HG03432 (cell line): ENCODE measurements around the gene GBP7.
A peak's percentile ranks its signal among the peaks of the same experiment; 100 is the strongest.
"Not testable (repeated sequence)": the region's sequence is repeated elsewhere in the genome, so short reads cannot be mapped to it uniquely, and the experiment has no call there.

ENCODE experiments used
- ATAC-seq: cut with Tn5 transposase; IDR thresholded peaks from one replicate; pipeline ENCODE4 v1.9.1; 2021; ENCODE audit warnings: mild to moderate bottlenecking, moderate library complexity; ENCODE audit not compliant: unreplicated experiment

Gene GBP7

DNA sequence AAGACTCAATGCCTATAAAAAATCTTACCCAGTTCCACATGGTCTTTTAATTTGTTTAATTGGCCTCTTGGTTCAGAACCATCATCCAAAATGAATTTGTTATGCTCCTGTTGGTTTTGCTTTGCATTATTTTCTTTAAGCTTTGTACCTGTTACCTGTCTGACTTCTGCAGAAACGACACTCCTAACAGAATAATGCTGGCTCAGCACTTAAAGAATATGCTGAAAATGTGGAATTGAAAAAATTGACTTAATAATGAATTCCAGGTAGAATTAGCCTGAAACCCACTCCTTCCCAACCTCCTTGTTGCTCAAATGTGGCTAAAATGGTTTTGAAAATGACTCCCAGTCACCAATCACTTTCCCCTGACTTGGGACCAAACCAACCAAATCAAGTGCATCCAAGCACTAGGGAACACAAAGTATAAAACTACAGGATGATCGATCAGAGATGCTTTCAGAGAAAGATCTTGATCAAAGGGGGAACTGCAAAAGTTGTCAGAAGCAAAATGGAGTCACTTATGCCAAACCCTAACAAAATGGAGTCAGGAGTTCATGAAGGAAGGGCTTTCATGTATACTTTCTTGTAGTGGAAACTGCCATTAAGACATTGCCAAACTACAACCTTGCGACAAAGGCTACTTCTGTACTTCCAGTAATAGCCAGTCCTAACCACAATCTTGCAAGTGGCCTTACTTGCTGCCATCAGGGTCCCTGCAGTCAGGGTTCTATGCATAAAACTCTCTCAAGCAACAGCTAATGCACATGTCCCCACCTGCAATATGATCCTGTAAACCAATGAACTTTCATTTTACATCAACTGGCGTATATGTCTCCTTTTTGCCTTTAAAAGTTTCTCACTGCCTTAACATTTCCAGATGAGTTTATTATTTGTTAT lies 5.4 kb downstream of the GBP7 start:
- ATAC-seq: no peak

DNA sequence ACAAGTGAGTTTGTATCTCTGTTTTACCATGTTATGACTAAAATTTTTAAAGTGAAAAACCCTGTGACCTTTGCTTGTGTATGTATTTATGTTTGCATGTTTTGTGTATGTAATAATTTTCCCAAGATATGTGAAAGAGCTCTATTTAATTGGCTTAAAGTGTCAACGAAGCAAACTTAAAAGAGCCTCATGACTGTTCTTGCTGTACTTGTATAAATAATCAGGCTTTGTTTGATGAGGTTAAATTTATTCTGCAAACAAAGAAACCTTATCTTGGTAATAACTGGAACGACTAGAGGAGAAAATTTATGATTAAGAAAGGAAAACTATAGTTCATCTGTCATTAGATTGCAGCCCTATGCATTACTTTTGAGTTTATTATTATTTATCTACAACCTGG lies 6.6 kb downstream of the GBP7 start:
- ATAC-seq: no peak

DNA sequence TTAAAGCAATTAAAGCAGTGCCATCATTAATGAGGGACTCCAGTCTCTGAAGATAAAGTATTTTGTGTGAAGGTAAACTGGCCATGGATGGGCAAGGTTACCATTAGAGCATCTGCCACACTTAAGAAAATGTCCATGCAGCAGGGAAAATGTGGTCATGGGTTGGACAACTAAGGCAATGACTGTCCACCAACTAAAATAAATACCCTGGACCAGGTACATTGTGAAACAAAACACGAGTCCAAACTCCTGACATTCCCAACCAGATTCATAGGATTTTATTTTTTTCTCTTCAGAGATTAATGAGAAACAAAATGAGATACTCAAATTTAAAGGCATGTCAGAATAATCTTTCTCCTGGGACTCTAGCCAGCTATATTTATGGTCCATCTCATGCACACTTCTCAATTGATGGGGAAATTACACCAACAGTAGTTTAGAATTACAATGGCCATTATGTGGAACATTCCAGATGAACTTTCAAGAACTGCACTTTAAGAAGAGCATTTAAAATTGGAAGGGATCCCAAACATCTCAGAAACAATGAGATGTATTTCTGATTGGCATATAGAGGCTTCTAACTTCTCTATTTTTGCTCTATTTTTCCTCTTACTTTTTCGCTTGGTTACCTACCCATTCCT lies 8.1 kb downstream of the GBP7 start:
- ATAC-seq: no peak

DNA sequence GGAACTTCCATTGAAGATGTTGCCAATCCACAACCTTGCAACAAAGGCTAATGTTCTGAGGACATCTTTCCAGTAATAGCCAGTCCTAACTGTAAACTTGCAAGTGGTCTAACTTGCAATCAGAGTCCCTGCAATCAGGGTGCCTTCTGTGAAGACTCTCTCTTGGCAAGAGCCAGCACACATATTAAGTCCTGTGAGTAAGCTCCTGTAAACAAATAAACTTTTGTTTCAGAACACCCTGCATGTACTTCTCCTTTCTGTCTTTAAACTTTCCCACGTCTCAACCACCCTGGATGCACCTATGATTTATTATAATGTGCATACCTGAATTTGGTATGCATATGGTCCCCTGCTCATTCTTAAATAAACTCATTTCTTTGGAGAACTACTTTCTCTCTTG lies 9.1 kb downstream of the GBP7 start:
- ATAC-seq: no peak

DNA sequence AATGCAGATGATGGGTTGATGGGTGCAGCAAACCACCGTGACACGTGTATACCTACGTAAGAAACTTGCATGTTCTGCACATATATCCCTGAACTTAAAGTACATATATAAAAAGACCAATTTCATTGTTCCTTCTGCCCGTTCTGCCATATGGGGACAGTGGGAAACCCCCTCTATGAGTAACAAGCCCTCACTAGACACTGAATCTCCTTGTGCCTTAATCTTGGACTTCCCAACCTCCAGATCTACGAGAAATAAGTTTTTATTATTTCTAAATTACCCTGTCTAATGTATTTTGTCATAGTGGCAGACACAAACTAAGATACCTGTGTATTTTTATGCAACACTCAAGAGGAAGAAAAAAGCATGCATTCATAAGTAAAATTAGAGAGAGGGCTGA lies 10.0 kb downstream of the GBP7 start:
- ATAC-seq: no peak

DNA sequence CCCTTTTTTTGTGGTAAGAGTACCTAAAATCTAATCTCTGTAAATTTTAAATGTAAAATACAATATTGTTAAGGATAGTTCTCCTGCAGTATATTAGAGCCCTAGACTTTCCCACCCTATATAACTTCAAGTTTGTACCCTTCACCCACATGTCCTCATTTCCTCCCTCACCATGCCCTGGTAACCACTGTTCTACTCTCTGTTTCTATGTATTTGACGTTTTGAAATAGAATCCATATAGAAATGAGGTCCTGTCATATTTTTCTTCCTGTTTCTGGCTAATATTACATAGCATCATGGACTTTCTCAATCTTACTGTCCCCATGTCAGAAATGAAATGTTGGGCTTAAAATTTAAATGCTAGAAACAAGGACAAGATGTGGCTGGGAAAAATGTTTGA lies 24.8 kb downstream of the GBP7 start:
- no peak for ATAC-seq

DNA sequence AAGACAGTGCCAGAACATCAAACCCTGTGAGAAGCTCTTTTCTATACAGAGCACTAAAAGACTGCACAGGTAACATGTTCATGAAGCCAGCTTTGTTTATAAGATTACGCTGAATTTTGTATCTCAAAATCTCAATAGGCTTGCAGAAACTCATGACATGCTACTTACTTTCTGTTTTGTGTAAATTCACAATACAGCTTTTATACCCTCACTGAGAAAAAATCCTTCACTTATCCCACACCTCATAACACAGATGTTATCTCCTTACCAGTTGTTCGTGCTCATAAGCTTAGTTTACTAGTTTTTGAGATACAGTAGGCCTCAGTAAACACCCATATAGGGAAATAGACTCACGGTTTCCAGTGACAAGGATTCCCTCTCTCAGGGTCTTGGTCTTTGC lies 25.8 kb downstream of the GBP7 start:
- ATAC-seq: no peak

DNA sequence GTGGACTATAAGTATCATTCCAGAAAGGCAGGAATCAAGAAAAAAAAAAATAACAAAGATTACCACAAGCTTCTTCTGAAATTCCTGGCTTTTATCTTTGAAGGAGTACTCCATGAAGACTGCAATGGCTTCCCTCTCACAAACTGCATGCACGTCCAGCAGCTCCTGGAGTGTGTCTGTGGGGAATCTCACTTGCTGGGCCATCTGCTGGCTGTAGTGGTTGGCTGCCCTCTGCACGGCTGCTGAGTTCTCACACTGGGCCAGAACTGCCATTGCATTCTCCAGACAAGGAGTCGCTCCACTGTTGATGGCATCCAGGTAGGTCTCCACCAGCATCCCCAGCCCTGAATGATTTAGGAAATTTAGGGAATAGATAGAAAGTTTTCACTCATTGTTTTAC lies 26.6 kb downstream of the GBP7 start:
- no peak for ATAC-seq

DNA sequence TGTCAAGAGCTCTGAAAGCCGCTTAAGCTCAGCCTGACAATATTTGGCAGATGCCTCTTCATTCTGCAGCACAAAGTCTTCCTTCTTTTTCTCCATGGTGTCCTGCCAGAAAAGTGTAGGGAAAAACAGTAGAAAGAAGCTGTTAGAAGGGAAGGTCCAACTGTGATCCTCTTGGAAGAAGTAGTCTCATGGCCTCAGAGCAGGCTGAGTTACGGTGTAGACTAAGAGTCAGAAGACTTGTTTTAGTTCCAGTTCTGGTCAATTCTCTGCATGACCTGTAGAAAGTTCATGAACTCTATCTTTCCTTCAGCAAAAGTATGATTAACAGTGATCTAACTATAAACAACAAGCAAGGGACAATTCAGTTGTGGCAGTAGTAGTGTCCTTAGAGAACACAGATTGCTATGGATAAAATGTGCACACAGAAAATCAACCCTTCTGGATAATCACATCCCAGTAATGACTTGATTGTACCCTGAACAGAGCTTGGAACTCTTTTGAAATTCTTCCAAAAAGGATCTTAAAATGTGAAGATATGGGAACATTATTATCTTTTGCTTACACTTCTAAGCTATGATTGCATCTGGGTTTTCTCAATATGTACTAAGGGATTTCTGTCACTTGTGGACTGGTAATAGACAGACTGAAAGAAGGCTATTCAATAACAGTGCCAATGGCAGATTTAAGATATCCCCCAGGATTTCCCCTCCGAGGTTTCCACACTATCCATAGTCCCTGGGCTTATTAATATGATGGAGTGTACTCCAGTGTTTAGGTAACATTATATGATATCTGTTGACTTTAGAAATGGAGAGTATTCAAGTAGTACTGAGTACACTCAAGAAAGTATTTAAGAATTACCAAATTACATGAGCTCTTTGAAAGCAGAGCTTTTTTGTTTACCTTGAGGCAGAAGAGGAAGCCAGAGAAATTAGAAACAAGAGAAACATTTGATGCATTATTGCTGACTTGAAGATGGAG lies 27.8 kb downstream of the GBP7 start:
- ATAC-seq: no peak

DNA sequence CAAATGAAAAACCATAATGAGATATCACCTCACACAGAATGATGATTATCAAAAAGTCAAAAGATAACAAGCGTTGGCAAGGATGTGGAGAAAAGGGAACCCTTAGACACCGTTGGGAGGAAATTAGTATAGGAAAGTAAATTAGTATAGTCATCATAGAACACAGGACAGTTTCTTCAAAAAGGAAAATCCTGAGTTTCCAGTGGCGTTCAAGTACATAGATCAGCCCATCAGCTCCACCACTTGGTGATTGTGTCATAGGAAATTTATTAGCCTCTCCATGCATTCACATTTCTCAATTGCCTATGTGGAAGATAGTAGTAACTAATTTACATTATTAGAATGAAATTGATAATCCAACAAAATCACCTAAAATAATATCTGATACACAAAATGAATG lies 29.1 kb downstream of the GBP7 start:
- ATAC-seq: no peak

DNA sequence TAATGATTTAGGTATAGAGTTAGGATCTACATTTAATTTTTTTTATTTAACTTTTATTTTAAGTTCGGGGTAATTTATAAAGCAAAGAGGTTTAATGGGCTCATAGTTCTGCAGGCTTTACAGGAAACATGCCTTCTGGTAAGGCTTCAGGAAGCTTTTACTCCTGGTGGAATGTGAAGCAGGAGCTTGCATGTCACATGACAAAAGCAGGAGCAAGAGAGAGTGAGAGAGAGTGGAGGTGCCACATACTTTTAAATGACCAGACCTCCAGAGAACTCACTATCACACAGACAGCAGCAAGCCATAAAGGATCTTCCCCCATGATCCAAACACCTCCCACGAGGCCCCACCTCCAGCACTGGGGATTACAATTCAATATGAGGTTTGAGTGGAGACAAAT lies 32.3 kb downstream of the GBP7 start:
- no peak for ATAC-seq

DNA sequence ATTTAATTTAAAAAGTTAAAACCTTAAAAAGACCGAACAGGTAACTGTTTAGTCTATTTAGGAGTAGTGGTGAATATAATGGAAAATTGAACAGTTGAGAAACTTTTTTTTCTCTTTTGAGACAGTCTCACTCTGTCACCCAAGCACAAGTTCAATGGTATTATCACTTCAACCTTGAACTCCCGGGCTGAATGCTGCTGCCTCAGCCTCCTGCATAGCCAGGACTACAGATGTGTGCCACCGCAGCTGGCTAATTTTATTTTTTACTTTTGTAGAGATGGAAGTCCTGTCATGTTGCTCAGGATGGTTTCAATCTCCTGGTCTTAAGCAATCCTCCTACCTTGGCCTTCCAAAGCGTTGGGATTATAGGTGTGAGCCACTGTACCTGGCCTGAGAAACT lies 33.6 kb downstream of the GBP7 start:
- ATAC-seq: no peak

DNA sequence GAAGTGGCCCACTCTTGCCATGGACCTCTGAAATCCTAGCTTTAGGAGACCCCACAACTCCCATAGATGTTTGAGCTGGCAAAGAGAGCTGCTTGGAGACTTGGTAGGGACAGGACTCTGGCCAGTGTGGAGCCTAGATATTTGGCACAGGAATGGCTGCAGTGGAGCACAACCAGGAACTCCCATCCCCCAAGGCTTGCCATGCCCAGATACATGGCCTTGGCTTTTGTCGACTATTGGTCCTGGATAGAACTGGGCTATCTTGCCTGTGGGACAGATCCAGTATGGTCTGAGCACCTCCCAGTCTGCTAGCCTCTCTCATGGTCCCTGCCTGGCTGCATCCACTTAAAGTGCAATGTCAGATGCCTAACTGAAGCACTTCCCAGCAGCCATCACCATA lies 42.1 kb downstream of the GBP7 start:
- ATAC-seq: no peak

DNA sequence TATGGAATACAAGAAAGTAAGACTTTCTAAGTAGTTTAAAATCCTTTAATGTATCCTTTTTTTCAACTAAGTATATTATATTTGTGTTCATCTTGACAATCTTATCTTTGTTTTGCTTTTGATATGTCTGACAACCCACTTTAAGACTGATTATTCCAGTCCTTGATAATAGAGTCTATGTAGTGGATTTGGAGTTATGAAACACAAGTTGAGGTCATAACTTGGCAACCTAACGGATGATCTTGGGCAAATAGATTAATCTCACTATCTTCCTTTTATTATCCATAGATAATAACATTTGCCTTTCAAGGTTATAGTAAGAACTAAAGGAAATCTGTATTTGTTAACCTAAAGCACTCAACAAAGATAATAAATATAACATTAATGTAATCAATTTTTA lies 45.1 kb downstream of the GBP7 start:
- no peak for ATAC-seq

DNA sequence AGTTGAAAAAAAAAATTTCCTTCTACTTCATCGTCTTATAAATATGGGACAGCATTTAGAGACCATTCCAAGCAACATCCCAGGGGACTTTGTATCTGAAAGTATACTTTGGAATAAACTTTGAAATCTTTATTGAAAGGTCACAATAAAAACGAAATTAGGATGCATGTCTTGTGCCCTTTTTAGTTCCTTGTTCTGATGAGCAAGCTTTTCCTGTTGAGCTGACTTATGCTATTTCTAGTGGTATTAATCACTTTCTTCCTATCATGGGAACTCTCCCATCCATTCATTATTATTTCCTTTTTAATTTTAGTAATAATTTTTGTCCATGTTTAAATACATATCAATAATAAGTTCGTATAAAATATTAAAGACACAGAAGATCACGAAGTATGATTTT lies 45.9 kb downstream of the GBP7 start:
- no peak for ATAC-seq

DNA sequence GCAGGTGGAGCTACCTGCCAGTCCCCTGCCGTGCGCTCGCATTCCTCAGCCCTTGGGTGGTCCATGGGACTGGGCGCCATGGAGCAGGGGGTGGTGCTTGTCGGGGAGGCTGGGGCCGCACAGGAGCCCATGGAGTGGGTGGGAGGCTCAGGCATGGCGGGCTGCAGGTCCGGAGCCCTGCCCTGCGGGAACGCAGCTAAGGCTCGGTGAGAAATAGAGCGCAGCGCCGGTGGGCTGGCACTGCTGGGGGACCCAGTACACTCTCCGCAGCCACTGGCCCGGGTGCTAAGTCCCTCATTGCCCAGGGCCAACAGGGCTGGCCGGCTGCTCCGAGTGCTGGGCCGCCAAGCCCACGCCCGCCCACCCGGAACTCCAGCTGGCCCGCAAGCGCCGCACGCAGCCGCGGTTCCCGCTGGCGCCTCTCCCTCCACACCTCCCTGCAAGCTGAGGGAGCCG lies 47.8 kb downstream of the GBP7 start:
- not testable (repeated sequence) for ATAC-seq

DNA sequence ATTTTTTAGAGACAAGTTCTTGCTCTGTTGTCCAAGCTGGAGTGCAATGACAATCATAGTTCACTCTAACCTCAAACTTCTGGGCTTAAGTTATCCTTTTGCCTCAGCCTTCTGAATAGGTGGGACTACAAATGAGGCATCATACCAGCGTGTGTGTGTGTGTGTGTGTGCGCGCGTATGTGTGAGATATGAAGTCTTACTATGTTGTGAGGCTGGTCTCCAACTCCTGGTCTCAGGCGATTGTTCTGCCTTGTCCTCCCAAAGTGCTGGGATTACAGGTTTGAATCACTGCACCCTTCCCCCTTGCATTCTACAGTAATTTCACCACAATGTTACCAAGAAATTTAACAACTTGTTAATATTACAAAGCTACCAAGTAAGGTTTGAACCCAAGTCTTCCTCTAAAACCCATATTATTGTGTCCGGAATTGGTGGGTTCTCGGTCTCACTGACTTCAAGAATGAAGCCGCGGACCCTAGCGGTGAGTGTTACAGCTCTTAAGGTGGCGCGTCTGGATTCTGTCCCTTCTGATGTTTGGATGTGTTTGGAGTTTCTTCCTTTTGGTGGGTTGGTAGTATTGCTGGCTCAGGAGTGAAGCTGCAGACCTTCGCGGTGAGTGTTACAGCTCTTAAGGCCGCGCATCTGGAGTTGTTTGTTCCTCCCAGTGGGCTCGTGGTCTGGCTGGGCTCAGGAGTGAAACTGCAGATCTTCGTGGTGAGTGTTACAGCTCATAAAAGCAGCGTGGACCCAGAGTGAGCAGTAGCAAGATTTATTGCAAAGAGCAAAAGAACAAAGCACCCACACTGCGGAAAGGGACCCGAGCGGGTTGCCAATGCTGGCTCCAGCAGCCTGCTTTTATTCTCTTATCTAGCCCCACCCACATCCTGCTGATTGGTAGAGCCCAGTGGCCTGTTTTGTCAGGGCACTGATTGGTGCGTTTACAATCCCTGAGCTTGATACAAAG lies 48.9 kb downstream of the GBP7 start:
- not testable (repeated sequence) for ATAC-seq

DNA sequence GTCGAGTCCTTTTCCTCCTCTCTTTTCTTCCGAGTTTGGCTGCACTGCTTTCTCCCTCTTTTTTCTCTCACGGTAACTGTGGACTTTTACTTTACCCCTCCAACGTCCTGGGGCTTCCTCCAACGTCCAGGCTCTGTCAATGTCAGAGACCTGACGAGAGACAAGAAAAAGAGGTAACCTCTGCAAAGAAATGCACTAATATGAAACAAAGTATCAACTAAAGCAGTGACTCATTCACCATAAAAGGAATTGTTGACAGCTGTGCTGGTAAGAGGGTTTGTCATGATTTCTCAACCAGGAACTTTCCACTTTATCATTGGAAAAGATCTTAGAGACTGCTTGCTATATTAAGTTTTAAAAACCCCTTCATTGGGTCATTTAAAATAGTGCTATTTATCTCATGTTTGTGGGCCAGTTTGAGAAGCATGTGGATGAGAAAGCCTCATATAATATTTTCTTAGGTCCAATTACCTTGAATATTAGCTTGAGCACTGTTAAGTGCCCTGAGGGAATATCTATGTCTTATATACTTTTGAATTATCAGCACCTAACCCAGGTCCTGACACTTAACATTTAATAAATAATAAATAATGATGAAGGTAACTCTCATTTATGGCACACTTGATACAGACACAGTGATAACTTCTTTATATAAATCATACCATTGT lies 49.8 kb downstream of the GBP7 start, which contains the start of gene GBP2:
GBP2 (minus strand) TSS at position 202 of the 668 bp plus-strand sequence. CDS start 4,148 bp downstream, outside the sequence.
- ATAC-seq: peak; percentile 91

DNA sequence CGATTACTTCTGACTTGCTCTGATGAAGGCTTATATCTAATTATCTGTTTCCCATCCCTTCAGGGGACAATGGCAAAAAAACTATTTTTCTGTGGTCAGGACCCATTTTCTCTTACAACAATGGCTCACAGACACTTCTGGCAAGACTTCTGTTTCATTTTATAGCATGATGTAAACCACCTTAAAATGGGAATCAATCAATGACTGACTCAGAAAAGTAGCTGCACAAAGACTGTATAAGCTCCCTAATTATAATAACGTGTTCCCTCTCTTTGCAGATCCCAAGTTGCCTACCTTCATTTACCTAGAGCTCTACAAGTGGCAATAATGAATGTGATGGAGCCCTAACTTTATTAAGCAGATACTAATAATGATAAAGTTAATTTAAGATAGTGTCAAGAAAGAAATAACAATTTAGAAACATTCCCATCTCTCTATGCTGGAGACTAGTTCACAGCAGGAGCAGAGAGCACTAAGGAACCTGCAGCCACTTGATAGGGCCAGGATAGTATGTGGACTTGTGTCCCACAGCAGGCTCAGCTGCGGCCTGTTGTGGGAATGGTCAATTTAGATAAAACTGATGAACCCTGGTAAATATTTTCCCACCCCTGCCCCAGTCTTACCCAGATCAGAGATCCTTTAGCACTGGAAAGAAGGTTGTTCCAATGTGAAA lies 50.4 kb downstream of the GBP7 start:
- ATAC-seq: peak; percentile 40
